Measurements from ENCODE around the gene GON4L.
A peak's percentile ranks its signal among the peaks of the same experiment; 100 is the strongest.
"Not testable (repeated sequence)": the region's sequence is repeated elsewhere in the genome, so short reads cannot be mapped to it uniquely, and the experiment has no call there.

Gene GON4L

GRCh38 chr1:155745284-155746228 lies 111.5 kb downstream of the GON4L start:
- peak; percentile 91 for DNase-seq

GRCh38 chr1:155744711-155745283 lies 112.2 kb downstream of the GON4L start:
- no peak for DNase-seq

- no peak for DNase-seq
Observed at GRCh38 chr1:155741908-155742307, 115.1 kb downstream of the GON4L start.

GRCh38 chr1:155740995-155741394 lies 116.0 kb downstream of the GON4L start:
- no peak for DNase-seq

- peak; percentile 47 for DNase-seq
Observed at GRCh38 chr1:155729031-155729898, 127.7 kb downstream of the GON4L start.

GRCh38 chr1:155725142-155725541 lies 131.9 kb downstream of the GON4L start:
- DNase-seq, result no peak

GRCh38 chr1:155719703-155720102 lies 137.3 kb downstream of the GON4L start:
- DNase-seq, result no peak

GRCh38 chr1:155718524-155719115 lies 138.4 kb downstream of the GON4L start:
- DNase-seq, result not testable (repeated sequence)

GRCh38 chr1:155717041-155717440 lies 140.0 kb downstream of the GON4L start:
- no peak for DNase-seq

GRCh38 chr1:155715777-155716176 lies 141.2 kb downstream of the GON4L start:
- DNase-seq, result no peak

GRCh38 chr1:155715056-155715455 lies 142.0 kb downstream of the GON4L start:
- DNase-seq, result not testable (repeated sequence)

- no peak for DNase-seq
Observed at GRCh38 chr1:155713075-155713474, 143.9 kb downstream of the GON4L start.

- not testable (repeated sequence) for DNase-seq
Observed at GRCh38 chr1:155712636-155713035, 144.4 kb downstream of the GON4L start.

GRCh38 chr1:155711457-155711856 lies 145.6 kb downstream of the GON4L start:
- DNase-seq, result not testable (repeated sequence)

GRCh38 chr1:155709391-155709790 lies 147.6 kb downstream of the GON4L start:
- no peak for DNase-seq

- DNase-seq, result no peak
Observed at GRCh38 chr1:155706139-155706538, 150.9 kb downstream of the GON4L start.

GRCh38 chr1:155704414-155704813 lies 152.6 kb downstream of the GON4L start:
- DNase-seq, result not testable (repeated sequence)

- no peak for DNase-seq
Observed at GRCh38 chr1:155703216-155703615, 153.8 kb downstream of the GON4L start.

GRCh38 chr1:155701675-155702074 lies 155.3 kb downstream of the GON4L start:
- not testable (repeated sequence) for DNase-seq

Measured in kidney glomerular epithelial cell (primary cell).